BLaER1 treated with 17β-estradiol and CSF1 and Interleukin-3, amounts not matched to agents 10 nM and 100 nM (cell line): ENCODE results near the gene DLL1.
"Not testable (repeated sequence)": the region's sequence is repeated elsewhere in the genome, so short reads cannot be mapped to it uniquely, and the experiment has no call there.

Source experiments
- H3K27ac ChIP-seq, 11 experiments: shearing (Covaris generic); formaldehyde crosslinking; 2 replicates each; pipeline ENCODE4 v1.8.1; 2022
- H3K27me3 ChIP-seq, 11 experiments: shearing (Covaris generic); formaldehyde crosslinking; 2 replicates each; pipeline ENCODE4 v1.8.1; 2022
- H3K36me3 ChIP-seq, 11 experiments: shearing (Covaris generic); formaldehyde crosslinking; 2 replicates each; pipeline ENCODE4 v1.8.1; 2022
- H3K4me1 ChIP-seq, 10 experiments: shearing (Covaris generic); formaldehyde crosslinking; 2 replicates each; pipeline ENCODE4 v1.8.1; 2022
- H3K4me2 ChIP-seq, 11 experiments: shearing (Covaris generic); formaldehyde crosslinking; 2 replicates each; pipeline ENCODE4 v1.8.1; 2022
- H3K4me3 ChIP-seq, 10 experiments: shearing (Covaris generic); formaldehyde crosslinking; 2 replicates each; pipeline ENCODE4 v1.8.1; 2022
- H3K9ac ChIP-seq, 11 experiments: shearing (Covaris generic); formaldehyde crosslinking; 2 replicates each; pipeline ENCODE4 v1.8.1; 2022
- H3K9me3 ChIP-seq, 11 experiments: shearing (Covaris generic); formaldehyde crosslinking; replicated peaks in 1 of 11; 2 replicates each; pipeline ENCODE4 v1.8.1; 2022
- H4K20me1 ChIP-seq, 11 experiments: shearing (Covaris generic); formaldehyde crosslinking; 2 replicates each; pipeline ENCODE4 v1.8.1; 2022
- Cebpa-rat ChIP-seq, 11 experiments: shearing (Covaris generic); IDR thresholded peaks; 2 replicates each; pipeline ENCODE4 v1.8.1; 2022

DLL1 gene

DNA sequence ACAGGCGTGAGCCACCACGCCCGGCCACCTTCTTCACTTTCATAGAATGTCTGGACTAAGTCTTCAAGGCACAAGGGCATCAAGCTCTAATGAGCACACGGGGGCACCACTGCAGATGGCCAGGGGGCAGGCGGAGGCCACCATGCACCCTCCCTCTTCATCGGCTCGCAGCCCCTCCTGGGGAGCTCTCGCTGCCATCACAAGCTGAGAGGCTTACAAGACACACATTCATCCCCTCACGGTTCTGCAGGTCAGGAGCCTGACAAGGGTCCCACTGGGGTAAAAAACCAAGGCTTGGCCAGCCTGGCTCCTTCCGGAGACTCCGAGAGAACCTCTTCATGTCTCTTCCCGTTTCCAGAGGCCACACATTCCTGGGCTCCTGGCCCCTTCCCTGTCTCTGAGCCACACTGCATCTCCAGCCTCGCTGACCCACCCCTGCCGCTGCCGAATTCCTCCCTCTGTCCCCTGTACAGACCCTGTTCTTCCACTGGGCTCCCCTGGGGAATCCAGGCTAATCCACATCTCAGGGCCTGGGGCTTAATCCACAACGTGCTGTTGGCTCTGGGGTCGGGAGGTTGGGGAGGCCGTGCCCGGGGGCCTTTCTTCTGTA is 19.8 kb downstream of the DLL1 start:
- no peak for TF ChIP-seq Cebpa-rat (IDR thresholded peaks at IDR 0.05)
- Histone ChIP-seq H3K4me1 (peaks cover 32 to 47% (median 39%) of the 10 kb centered on the region in 10 experiments), H3K27ac (peak overlapping the region in 8 of 11 experiments; percentile 22 to 72 (median 58); a peak in 13 of 22 replicates), H3K4me3 (peak overlapping the region in 7 of 10 experiments; percentile 25 to 63 (median 45); a peak in 12 of 20 replicates), H4K20me1 (peaks cover 0 to 34% (median 19%) of the 10 kb centered on the region in 11 experiments; a peak in 15 of 22 replicates), H3K9ac (peak overlapping the region in 6 of 11 experiments; percentile 26 to 63 (median 52); a peak in 9 of 22 replicates), H3K4me2 (peak overlapping the region; percentile 76 to 95 (median 91)), H3K9me3 (no peaks in the 10 kb centered on the region), H3K27me3 (peaks cover 25 to 70% (median 47%) of the 10 kb centered on the region in 11 experiments), H3K36me3 (no peaks in the 10 kb centered on the region)

DNA sequence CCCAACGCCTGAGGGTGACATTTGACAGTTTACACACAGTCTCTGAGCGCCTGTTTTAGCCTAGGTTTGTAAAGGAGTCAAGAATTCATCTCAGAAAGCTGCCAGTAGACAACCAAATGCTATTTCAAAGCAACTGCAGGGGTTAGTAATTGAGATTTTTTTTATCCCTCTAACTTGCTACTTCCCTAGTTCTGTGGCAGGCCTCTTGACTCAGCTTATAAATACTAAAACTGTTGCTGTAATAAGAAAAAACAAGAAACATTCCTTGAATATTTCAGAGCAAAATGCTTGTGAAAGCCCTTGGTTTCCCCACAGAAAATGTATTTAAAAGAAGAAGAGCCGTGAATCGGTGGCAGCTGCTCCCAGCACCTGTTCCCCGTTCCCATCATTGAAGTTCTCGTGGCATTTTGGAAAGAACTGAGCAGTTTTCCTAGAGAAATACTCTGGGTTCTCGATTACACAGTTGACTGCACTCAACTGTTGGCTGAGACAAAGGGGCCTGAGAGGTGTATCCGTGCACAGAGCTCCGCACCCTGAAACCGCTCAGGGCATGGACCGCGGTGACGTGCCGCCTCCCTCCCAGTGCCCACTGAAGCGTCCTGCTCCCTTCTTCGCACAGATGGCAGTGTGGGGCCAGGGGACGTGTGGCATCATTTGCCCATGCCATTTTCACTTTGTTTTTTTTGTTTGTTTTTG is 20.9 kb downstream of the DLL1 start:
- H3K4me3 ChIP-seq = no peak overlapping the region
- peak overlapping the region; percentile 22 to 95 (median 48); a peak in 21 of 22 replicates for H3K4me2 ChIP-seq
- no peak for TF ChIP-seq Cebpa-rat (IDR thresholded peaks at IDR 0.05)
- no peak overlapping the region for H3K9ac ChIP-seq
- H3K4me1 ChIP-seq = peaks cover 35 to 56% (median 41%) of the 10 kb centered on the region in 10 experiments
- peaks cover 0 to 34% (median 19%) of the 10 kb centered on the region in 11 experiments; a peak in 15 of 22 replicates for H4K20me1 ChIP-seq
- H3K27ac ChIP-seq = no peak overlapping the region
- no peaks in the 10 kb centered on the region for H3K36me3 ChIP-seq
- no peaks in the 10 kb centered on the region for H3K9me3 ChIP-seq
- peaks cover 25 to 65% (median 43%) of the 10 kb centered on the region in 11 experiments for H3K27me3 ChIP-seq

DNA sequence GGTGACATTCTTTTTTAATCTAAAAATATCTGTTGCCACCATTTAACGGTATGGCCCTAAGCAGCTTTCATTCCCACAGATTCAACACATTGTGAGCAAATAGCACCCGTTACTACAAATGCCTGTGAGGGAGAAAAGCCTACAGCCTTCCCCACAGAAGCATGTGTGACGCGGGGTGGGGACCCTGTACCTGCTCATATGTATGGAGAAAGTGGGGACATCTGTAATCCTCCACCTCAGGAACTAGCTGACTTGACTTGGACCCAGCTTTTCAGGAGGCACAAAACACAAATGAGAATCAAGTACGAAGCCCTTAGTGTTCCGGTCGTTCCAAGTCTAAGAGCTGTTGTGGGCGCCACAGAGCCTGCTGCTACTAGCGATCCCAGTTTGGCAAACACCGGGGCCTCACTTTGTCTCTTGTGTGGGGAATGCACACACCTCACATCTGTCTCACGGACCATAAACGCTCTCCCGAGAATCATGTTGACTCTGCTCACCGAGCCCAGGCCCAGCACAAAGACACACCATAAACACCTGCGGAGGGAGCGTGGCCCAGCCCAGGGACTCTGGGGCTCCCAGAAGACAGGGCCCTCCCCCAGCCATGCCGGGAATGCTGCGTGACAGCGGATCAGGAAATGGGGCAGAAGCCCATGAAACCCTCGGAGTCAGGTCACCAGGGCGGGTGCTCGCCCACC is 21.6 kb downstream of the DLL1 start:
- peak overlapping the region in 9 of 11 experiments; percentile 22 to 95 (median 54); a peak in 15 of 22 replicates for H3K4me2 ChIP-seq
- TF ChIP-seq Cebpa-rat (IDR thresholded peaks at IDR 0.05) = no peak
- peaks cover 35 to 56% (median 41%) of the 10 kb centered on the region in 10 experiments for H3K4me1 ChIP-seq
- H3K9me3 ChIP-seq = no peaks in the 10 kb centered on the region
- H3K4me3 ChIP-seq = no peak overlapping the region
- no peaks in the 10 kb centered on the region for H3K36me3 ChIP-seq
- no peak overlapping the region for H3K9ac ChIP-seq
- no peak overlapping the region for H3K27ac ChIP-seq
- H4K20me1 ChIP-seq = peaks cover 0 to 31% (median 19%) of the 10 kb centered on the region in 11 experiments; a peak in 15 of 22 replicates
- peaks cover 18 to 60% (median 38%) of the 10 kb centered on the region in 11 experiments; a peak in 21 of 22 replicates for H3K27me3 ChIP-seq

DNA sequence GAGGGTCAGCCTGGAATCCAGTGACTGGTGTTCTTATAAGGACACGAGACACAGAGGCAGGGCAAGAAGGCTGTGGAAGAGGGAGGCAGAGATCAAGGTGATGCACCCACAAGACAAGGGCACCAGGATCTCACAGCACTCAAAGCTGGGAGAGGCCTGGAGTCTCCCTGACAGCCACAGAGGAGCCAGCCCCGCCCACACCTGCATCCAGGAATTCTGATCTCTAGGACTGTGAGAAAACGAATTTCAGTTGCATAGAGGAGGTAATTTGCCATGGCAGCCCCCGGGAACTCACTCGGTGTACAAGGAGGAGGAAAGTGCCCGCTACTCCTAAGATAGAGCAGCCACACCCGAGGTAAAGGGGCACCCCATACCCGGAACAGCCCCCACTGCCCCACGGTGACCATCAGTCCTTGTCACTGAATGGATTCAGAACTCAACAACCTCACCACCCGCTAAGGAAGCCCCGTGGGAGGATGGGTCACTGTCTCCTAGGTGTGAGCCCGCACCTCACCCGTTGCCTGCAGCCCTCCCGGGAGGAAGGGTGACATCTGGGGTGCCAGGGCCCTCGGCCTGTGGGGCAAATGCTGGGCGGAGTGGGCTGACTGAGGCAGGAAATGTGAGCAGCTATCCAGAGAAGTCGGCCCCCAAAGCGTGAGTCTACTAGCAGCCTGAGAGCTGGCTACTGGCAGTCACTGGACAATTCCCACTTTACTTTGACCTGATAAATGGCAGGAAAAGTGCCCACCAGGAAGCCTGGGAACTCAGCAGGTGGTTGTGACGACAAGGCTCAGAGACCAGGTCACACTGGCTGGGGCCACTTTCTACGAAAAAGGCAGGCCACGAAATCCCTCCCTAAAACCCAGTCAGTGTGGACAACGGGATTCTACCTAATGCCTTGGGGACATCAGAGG is 22.4 kb downstream of the DLL1 start:
- peaks cover 13 to 54% (median 30%) of the 10 kb centered on the region in 11 experiments; a peak in 21 of 22 replicates for H3K27me3 ChIP-seq
- peaks cover 0 to 30% (median 15%) of the 10 kb centered on the region in 11 experiments; a peak in 15 of 22 replicates for H4K20me1 ChIP-seq
- no peak overlapping the region for H3K9ac ChIP-seq
- H3K4me2 ChIP-seq = no peak overlapping the region
- no peak for TF ChIP-seq Cebpa-rat (IDR thresholded peaks at IDR 0.05)
- H3K27ac ChIP-seq = no peak overlapping the region
- H3K4me1 ChIP-seq = peaks cover 35 to 56% (median 41%) of the 10 kb centered on the region in 10 experiments
- H3K4me3 ChIP-seq = no peak overlapping the region
- H3K36me3 ChIP-seq = no peaks in the 10 kb centered on the region
- no peaks in the 10 kb centered on the region for H3K9me3 ChIP-seq

DNA sequence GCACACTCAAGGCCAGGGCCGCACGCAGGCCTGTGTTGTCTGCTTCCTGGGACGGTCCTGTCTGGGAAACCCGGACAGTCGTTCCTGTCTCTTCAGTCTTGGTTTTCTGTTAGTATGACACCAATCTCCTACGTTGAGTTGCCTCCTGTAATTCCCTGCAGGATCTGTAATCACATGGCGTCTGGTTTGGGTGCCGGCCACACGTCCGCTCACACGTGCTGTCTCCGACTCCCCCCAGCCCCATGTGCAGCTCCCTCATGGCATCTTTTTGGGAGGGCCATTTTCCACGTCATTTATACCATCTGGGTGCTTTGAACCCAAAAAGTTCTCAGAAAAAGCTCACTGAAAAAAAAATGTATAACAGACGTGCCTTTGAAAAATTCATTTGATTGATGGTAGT is 23.2 kb downstream of the DLL1 start:
- H3K4me1 ChIP-seq = peaks cover 34 to 48% (median 38%) of the 10 kb centered on the region in 10 experiments
- no peaks in the 10 kb centered on the region for H3K9me3 ChIP-seq
- no peak for TF ChIP-seq Cebpa-rat (IDR thresholded peaks at IDR 0.05)
- no peak overlapping the region for H3K27ac ChIP-seq
- peaks cover 5 to 48% (median 22%) of the 10 kb centered on the region in 11 experiments; a peak in 20 of 22 replicates for H3K27me3 ChIP-seq
- peaks cover 0 to 24% (median 7%) of the 10 kb centered on the region in 11 experiments; a peak in 15 of 22 replicates for H4K20me1 ChIP-seq
- H3K4me2 ChIP-seq = no peak overlapping the region
- H3K9ac ChIP-seq = no peak overlapping the region
- H3K4me3 ChIP-seq = no peak overlapping the region
- no peaks in the 10 kb centered on the region for H3K36me3 ChIP-seq

DNA sequence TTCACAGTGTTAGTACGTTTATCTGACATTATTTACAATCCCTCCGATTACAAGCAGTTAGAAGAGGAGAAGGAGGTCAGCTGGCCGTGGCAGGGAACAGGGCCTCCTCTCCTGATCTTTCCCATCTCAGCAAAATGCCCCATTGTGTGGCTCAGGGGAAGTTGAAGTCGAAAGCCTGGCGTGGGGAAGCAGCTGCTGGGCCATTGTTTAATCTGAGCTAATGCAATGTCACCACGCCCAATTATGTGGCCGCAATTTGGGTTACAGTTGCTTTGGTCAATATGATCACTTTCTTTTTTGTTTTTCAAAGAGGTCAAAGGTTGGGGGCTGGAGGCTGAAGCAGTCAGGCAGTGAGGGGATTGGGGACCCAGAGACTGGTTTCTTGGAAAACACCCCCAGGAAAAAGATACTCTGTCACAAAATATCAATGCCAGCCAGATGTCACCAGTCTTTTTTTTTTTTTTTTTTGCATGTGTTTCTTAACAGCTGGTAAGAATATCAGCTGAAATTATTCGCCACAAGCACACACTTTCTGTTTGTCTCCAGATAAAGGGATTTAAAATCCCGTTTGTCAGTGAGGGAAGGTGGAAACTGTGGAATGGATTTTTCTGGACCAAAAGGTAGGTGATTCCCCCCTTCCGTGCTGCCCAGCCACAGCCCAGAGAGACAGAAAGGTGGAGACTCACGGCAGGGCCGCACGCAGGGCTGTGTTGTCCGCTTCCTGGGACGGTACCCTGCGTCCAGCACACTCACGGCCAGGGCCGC is 24.6 kb downstream of the DLL1 start:
- no peaks in the 10 kb centered on the region for H3K36me3 ChIP-seq
- no peak overlapping the region for H3K27ac ChIP-seq
- H3K27me3 ChIP-seq = peaks cover 0 to 49% (median 18%) of the 10 kb centered on the region in 11 experiments; a peak in 17 of 22 replicates
- peaks cover 0 to 17% (median 0%) of the 10 kb centered on the region in 11 experiments; a peak in 9 of 22 replicates for H4K20me1 ChIP-seq
- H3K9me3 ChIP-seq = no peaks in the 10 kb centered on the region
- no peak overlapping the region for H3K9ac ChIP-seq
- TF ChIP-seq Cebpa-rat (IDR thresholded peaks at IDR 0.05) = no peak
- peaks cover 20 to 35% (median 25%) of the 10 kb centered on the region in 10 experiments for H3K4me1 ChIP-seq
- H3K4me3 ChIP-seq = no peak overlapping the region
- H3K4me2 ChIP-seq = peak overlapping the region in 3 of 11 experiments; percentile 36 to 48 (median 42); a peak in 6 of 22 replicates

DNA sequence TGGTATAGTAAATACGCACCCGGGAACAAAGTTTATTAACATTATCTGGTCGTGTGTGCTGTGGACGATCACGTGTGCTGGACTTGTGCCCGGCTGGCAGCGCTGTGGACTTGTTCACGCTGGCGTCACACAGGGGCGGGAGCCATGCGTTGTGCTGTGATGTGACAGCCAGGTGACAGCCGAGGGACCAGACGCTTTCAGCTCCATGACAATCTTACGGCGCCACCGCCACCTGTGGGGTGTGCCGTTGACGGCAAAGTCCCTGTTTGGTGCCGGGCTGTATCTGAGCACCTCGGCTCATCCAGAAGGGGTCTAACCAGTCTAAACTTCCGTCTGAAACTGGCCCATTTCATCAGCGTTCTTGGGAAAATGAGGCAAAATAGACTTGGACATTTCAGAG is 25.2 kb downstream of the DLL1 start:
- H3K9ac ChIP-seq = no peak overlapping the region
- no peak overlapping the region for H3K4me3 ChIP-seq
- no peaks in the 10 kb centered on the region for H3K36me3 ChIP-seq
- peaks cover 14 to 29% (median 20%) of the 10 kb centered on the region in 10 experiments; a peak in 19 of 20 replicates for H3K4me1 ChIP-seq
- no peak overlapping the region for H3K27ac ChIP-seq
- peaks cover 0 to 14% (median 0%) of the 10 kb centered on the region in 11 experiments; a peak in 8 of 22 replicates for H4K20me1 ChIP-seq
- peak overlapping the region in 4 of 11 experiments; percentile 12 to 48 (median 39); a peak in 5 of 22 replicates for H3K4me2 ChIP-seq
- H3K9me3 ChIP-seq = no peaks in the 10 kb centered on the region
- H3K27me3 ChIP-seq = peaks cover 0 to 44% (median 18%) of the 10 kb centered on the region in 11 experiments; a peak in 17 of 22 replicates
- TF ChIP-seq Cebpa-rat (IDR thresholded peaks at IDR 0.05) = no peak

DNA sequence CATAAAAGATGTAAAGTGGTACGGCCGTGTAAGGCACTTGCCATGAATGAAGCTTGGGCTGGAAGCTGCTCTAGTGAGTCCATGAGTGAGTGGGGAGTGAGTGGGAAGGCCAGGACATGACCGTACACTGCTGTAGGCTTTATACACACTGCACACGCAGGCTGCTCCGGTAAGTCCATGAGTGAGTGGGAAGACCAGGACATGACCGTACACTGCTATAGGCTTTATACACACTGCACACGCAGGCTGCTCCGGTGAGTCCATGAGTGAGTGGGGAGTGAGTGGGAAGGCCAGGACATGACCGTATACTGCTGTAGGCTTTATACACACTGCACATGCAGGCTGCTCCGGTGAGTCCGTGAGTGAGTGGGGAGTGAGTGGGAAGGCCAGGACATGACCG is 26.2 kb downstream of the DLL1 start:
- Histone ChIP-seq H4K20me1 (peaks cover 0 to 12% (median 0%) of the 10 kb centered on the region in 11 experiments; a peak in 8 of 22 replicates), H3K4me1 (peaks cover 4 to 20% (median 12%) of the 10 kb centered on the region in 10 experiments; a peak in 19 of 20 replicates), H3K27me3 (peaks cover 0 to 36% (median 13%) of the 10 kb centered on the region in 11 experiments; a peak in 17 of 22 replicates)
- not testable (repeated sequence) for H3K36me3 ChIP-seq, H3K27ac ChIP-seq, H3K9me3 ChIP-seq, H3K4me3 ChIP-seq, H3K9ac ChIP-seq, H3K4me2 ChIP-seq
